GM18858 (cell line): ENCODE data around the gene PDK4.

Experiments
- ATAC-seq: cut with Tn5 transposase; IDR thresholded peaks from one replicate; pipeline ENCODE4 v1.9.1; 2021; ENCODE audit not compliant: unreplicated experiment

The PDK4 gene

GRCh38 chr7:95535662-95536061 is 60.7 kb downstream of the PDK4 start:
- ATAC-seq, result no peak

- no peak for ATAC-seq
Measured at GRCh38 chr7:95534796-95535195, 61.5 kb downstream of the PDK4 start.
